ENCODE results near the gene MARCHF10.

- TF ChIP-seq, protein P1, sequence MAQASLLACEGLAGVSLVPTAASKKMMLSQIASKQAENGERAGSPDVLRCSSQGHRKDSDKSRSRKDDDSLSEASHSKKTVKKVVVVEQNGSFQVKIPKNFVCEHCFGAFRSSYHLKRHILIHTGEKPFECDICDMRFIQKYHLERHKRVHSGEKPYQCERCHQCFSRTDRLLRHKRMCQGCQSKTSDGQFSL (CRISPR knock-in tag; IDR thresholded peaks at IDR 0.05), result 0 out of 2 replicates have a peak, but pooled peaks have one; percentile 9
- TF ChIP-seq, protein P1 (tag; IDR thresholded peaks at IDR 0.05), result no peak
- TF ChIP-seq CTCF (IDR thresholded peaks at IDR 0.05 in 2 of 3, conservative IDR thresholded peaks at IDR 0.05 in 1 of 3; ENCODE audit: insufficient read depth in 2 of 3, low read depth in 1 of 3, low read length in 3 of 3) (peak; percentile 58 to 75 (median 68)), DNMT1 (IDR thresholded peaks at IDR 0.05) (no peak)
These were observed 115.2 kb downstream of the MARCHF10 start for GRCh38 chr17:62692721-62693431.

Data from K562 (cell line).